Adrenal gland (tissue), 12 donors: ENCODE results near the gene FAM241B. TPM values are rescaled to one million over a fixed set of nuclear protein-coding genes. Genes with fewer than 3 reads are reported as not detected.

Source experiments
- DNase-seq, 7 donors: peaks; one replicate each; pipeline ENCODE4 v3.0.0-alpha.2; 2019 to 2020
- H3K27ac ChIP-seq, 5 donors: fragments of 200-600 bp; sonication (generic) in 4 of 5; 1 replicate in 3 of 5; 2 replicates in 2 of 5; pipeline versions ENCODE4 v1.5.1 to v1.8.0; 2016 to 2020; ENCODE audit warnings: mild to moderate bottlenecking in 1 of 5
- H3K27me3 ChIP-seq: fragments of 200-600 bp; 2 replicates; pipeline ENCODE4 v1.8.0; 2021
- H3K36me3 ChIP-seq, 2 donors: fragments of 200-600 bp; replicated peaks in 1 of 2; 1 replicate in 1 of 2; 2 replicates in 1 of 2; pipeline versions ENCODE4 v1.5.1 to v1.8.0; 2018 to 2022
- H3K4me1 ChIP-seq, 2 donors: fragments of 200-600 bp; replicated peaks in 1 of 2; 1 replicate in 1 of 2; 2 replicates in 1 of 2; pipeline versions ENCODE4 v1.5.1 to v1.8.0; 2018 to 2021
- H3K4me3 ChIP-seq, 4 donors: fragments of 200-600 bp; sonication (generic) in 3 of 4; one replicate each; pipeline ENCODE4 v1.5.1; 2016 to 2018
- H3K9me3 ChIP-seq, 3 donors: fragments of 200-600 bp; sonication (generic) in 1 of 3; replicated peaks in 1 of 3; 1 replicate in 2 of 3; 2 replicates in 1 of 3; pipeline versions ENCODE4 v1.5.1 to v1.8.0; 2016 to 2021
- POLR2A ChIP-seq, 2 donors: fragments of 450-650 bp; IDR thresholded peaks; one replicate each; pipeline ENCODE4 v1.6.1; 2017; ENCODE audit warnings: antibody characterized with exemption in 2 of 2, mild to moderate bottlenecking in 2 of 2, moderate library complexity in 1 of 2
- WGBS, 4 donors: extraction: QIAGEN DNeasy Blood & Tissue Kit in 2 of 4; methylation state at CpG; one replicate each; pipeline versions ENCODE4 v1.1.5 to v1.1.7; 2013 to 2017; 5-methylcytosine and 5-hydroxymethylcytosine counted together
- intact Hi-C, 2 donors: fragments of 100-400 bp; cut with DNase I; formaldehyde crosslinking; loops; one replicate each; pipeline versions ENCODE4 v1.14.1 to v1.15.0; 2022 to 2023
- polyA plus RNA-seq, 3 donors: library from polyadenylated mRNA; stranded (reverse); fragments of 200-250 nt in 2 of 3; fragments of 350-450 nt in 1 of 3; fragmentation: Illumina TruSeq in 1 of 3; extraction: RNeasy Lipid Tissue Mini Kit (QIAGEN cat#74804) in 1 of 3; gene quantifications; one replicate each; pipeline ENCODE4 v1.2.3, GENCODE V29; 2013 to 2014
- total RNA-seq, 9 donors: library from RNA; depleted of rRNA in 4 of 9; stranded (reverse); fragments of >200 nt in 4 of 9; fragments of 120-200 nt in 1 of 9; fragmentation: NEBNext Ultra II Directional in 1 of 9; extraction: Animal tissue kit (Norgen Biotek cat#: 25700) in 1 of 9; gene quantifications; one replicate each; pipeline versions ENCODE4 v1.1.0 to v1.2.4, GENCODE V29; 2013 to 2023
- TF ChIP-seq, protein P1 (sequence below), 6 experiments: fragments of 450-650 bp in 4 of 6; fragments of 200-600 bp in 2 of 6; sonication (generic) in 1 of 6; IDR thresholded peaks; 1 replicate in 5 of 6; 2 replicates in 1 of 6; pipeline versions ENCODE4 v1.5.1 to v1.8.0; 2016 to 2021; ENCODE audit warnings: antibody characterized with exemption in 6 of 6, mild to moderate bottlenecking in 2 of 6, moderate library complexity in 1 of 6
- donor health status: healthy with polysubstance abuse.
- donor health status: Bipolar disorder and iron deficiency.
- donor health status: DM: yes; HTN: yes; CAD: no.
- donor health status: DM: no; HTN: no; CAD: no.
- donor health status: DM: no; HTN: no; CAD: no.
- donor health status: DM: yes; HTN: yes; CAD: no.

FAM241B gene
- total and polyA plus RNA-seq, 12 donors: 1.4 to 4.6 (median 3.0) TPM; not detected in 2

DNA sequence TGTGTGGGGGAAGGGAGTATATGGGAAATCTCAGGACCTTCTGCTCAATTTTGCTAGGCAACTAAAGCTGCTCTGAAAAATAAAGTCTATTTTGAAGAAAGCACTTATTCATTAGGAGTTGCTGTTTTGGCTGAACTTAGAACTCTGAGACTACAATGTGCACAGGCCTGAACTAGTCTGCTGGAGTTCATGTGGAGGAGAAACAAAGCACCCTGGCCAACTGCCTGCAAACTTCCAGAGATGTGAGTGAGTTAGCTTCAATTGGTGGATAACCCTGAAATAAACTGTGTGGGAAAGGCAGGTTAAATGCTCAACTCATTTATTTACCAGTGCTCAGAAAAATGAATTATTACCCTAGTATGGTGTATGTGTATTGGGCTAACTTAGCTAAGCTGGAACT lies 17.3 kb upstream of the FAM241B start:
- no peak for DNase-seq
- no peaks in the 10 kb centered on the region for H3K27me3 ChIP-seq
- no peak overlapping the region for H3K4me3 ChIP-seq
- H3K36me3 ChIP-seq: no peaks in the 10 kb centered on the region
- intact Hi-C loops: no loop called here
- no peak overlapping the region for H3K27ac ChIP-seq
- no peak for TF ChIP-seq POLR2A (IDR thresholded peaks at IDR 0.05)
- TF ChIP-seq, protein P1, sequence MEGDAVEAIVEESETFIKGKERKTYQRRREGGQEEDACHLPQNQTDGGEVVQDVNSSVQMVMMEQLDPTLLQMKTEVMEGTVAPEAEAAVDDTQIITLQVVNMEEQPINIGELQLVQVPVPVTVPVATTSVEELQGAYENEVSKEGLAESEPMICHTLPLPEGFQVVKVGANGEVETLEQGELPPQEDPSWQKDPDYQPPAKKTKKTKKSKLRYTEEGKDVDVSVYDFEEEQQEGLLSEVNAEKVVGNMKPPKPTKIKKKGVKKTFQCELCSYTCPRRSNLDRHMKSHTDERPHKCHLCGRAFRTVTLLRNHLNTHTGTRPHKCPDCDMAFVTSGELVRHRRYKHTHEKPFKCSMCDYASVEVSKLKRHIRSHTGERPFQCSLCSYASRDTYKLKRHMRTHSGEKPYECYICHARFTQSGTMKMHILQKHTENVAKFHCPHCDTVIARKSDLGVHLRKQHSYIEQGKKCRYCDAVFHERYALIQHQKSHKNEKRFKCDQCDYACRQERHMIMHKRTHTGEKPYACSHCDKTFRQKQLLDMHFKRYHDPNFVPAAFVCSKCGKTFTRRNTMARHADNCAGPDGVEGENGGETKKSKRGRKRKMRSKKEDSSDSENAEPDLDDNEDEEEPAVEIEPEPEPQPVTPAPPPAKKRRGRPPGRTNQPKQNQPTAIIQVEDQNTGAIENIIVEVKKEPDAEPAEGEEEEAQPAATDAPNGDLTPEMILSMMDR (IDR thresholded peaks at IDR 0.05): no peak
- no peaks in the 10 kb centered on the region for H3K4me1 ChIP-seq
- peaks cover 0 to 7% (median 6%) of the 10 kb centered on the region in 3 donors for H3K9me3 ChIP-seq

DNA sequence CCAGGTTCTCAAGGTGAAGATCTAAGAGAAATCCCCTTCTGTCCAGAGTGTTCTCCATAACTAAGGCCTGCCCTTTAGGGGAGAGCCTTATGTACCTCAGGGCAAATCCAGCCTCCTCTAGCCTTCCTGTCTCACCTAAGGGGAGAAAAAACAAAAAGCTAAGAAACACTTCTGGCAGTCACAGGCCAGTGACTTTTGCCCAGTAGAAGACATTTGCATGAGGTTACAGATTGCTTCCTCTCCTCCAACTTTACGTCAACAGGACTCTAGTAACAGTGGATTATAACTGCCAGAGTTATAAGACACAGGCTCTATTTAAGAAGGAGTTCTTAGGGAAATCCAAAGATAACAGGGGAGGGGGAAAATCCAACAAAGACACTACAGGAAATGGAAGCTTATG lies 15.9 kb upstream of the FAM241B start:
- Histone ChIP-seq H3K4me1 (no peaks in the 10 kb centered on the region), H3K27ac (no peak overlapping the region), H3K9me3 (peaks cover 0 to 7% (median under 1%) of the 10 kb centered on the region in 3 donors), H3K27me3 (no peaks in the 10 kb centered on the region), H3K36me3 (no peaks in the 10 kb centered on the region), H3K4me3 (no peak overlapping the region)
- no peak for DNase-seq
- intact Hi-C loops: no loop called here
- TF ChIP-seq POLR2A (IDR thresholded peaks at IDR 0.05): no peak
- TF ChIP-seq, protein P1 (IDR thresholded peaks at IDR 0.05): no peak
- WGBS, 4 donors: 75 to 96% (median 91%) methylated on average over 1 of the region's 1 CpG

DNA sequence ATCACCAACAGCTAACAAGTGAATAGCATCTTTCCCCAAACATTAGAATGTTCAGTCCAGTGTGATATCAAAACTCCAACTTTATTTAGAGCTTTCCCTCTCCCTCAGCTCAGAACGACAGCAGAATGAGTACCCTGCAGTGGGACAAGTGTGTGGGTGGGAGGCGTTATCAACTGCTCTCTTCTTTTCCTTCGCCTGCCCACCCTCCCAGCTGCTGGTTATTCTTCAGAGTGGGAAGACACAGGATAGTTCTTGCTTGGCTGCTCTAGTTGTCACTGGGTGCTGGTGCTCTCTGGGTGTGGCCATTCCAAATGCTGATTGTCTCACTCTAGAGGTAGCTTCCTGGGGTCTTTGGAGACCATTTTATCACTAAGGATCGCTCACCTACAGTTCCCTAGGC lies 13.7 kb upstream of the FAM241B start:
- no peaks in the 10 kb centered on the region for H3K36me3 ChIP-seq
- no peaks in the 10 kb centered on the region for H3K9me3 ChIP-seq
- no peak overlapping the region for H3K27ac ChIP-seq
- DNase-seq: no peak
- H3K4me1 ChIP-seq: no peaks in the 10 kb centered on the region
- intact Hi-C loops: no loop called here
- H3K27me3 ChIP-seq: no peaks in the 10 kb centered on the region
- TF ChIP-seq, protein P1 (IDR thresholded peaks at IDR 0.05): no peak
- TF ChIP-seq POLR2A (IDR thresholded peaks at IDR 0.05): no peak
- 57 to 68% (median 65%) methylated on average over 4 of the region's 4 CpGs for WGBS, 4 donors
- no peak overlapping the region for H3K4me3 ChIP-seq

DNA sequence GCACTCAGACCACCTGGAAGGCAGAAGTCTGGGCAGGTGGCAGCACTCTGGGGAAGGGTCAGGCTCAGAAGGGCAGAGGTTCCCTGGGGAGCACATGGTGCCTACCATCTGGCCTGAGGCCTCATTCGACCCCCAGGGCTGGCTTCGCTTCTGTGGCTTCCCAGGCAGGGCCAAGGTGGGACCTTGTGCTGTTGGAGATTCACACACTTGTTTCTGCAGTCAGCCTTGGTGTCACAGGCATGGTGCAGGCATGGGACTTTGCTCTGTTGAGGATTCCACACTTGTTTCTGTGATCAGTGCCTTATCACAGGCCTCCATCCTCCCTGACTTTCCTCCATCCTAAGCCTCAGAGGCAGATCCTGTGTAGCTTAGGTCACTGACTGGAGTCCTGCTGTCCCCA lies 11.3 kb upstream of the FAM241B start:
- Histone ChIP-seq H3K27me3 (no peaks in the 10 kb centered on the region), H3K4me1 (no peaks in the 10 kb centered on the region), H3K9me3 (no peaks in the 10 kb centered on the region), H3K27ac (no peak overlapping the region), H3K4me3 (no peak overlapping the region), H3K36me3 (no peaks in the 10 kb centered on the region)
- intact Hi-C loops: no loop called here
- no peak for DNase-seq
- TF ChIP-seq, protein P1 (IDR thresholded peaks at IDR 0.05): no peak
- no peak for TF ChIP-seq POLR2A (IDR thresholded peaks at IDR 0.05)
- WGBS, 4 donors: 64 to 77% (median 74%) methylated on average over 2 of the region's 2 CpGs
